ENCODE measurements around the gene AGXT. TPM values are rescaled to one million over a fixed set of nuclear protein-coding genes. Genes with fewer than 3 reads are reported as not detected.

Gene AGXT
- total RNA-seq, 1 experiment from 2014 or later: 0.20 TPM

DNA sequence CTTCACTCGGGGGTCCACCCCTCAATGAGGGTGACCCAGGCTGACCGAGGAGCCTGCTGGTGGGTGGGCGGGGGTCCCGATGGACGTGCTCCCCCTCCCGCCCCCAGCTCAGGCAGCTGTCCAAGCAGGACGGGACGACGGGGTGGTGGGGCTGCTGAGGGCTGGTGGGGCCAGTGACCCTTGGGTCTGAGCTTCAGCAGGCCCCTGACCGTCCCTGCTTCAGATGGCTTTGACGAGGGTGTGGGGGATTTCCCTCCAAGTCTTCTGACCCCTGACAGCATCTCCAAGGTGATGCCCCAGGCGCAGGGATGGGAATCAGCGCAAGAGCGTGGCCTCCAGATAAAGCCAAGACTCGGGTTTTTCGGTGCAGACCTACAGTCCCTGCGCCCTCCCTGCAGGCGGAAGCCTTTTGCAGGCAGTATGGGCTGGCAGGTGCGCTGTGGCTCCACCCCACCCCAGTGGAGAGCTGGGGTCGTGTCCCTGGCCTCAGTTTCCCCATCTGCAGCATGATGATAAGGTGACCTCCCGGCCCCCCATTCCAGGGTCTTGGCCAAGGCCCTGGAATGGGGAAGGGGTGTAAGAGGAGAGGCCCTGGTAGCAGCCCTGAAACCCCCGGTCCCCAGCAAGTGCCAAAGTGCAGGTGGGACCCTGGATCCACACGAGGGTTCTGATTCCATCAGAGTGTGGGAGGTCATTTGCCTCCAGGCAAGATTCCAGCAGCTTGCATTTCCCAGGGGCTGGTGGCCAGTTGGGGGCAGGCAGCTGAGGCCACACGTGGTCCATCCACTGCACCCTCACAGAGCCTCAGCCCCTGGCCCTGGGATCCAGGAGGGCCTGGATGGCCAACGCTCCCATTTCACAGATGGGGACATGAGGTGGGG lies 46.3 kb downstream of the AGXT start:
- CTCF ChIA-PET: interaction anchor here (0.6 to 2.8 kb wide), 13 partner anchors 8 to 248 kb away, joined by 3 to 17 read pairs (median 4); partner anchors contain the start of gene MAB21L4
- Histone ChIP-seq H3K9me3 (no peaks in the 10 kb centered on the region), H3K4me1 (no peaks in the 10 kb centered on the region), H3K27me3 (replicated peaks; ENCODE audit: control insufficient read depth, insufficient read depth, low read length) (no peaks in the 10 kb centered on the region), H3K36me3 (ENCODE audit: control insufficient read depth, insufficient read depth, low read length) (no peaks in the 10 kb centered on the region), H3K4me3 (ENCODE audit: low read depth, low read length) (no peak overlapping the region)
- H3K36me3 Mint-ChIP-seq (ENCODE audit: insufficient read depth, unreplicated experiment): no peaks in the 10 kb centered on the region
- no peak for DNase-seq
- POLR2A ChIA-PET: no interaction called here
- intact Hi-C loops (cut with micrococcal nuclease; ENCODE audit: unreplicated experiment): no loop called here
- no peaks in the 10 kb centered on the region for H3K4me1 Mint-ChIP-seq (ENCODE audit: low read depth, unreplicated experiment)
- H3K27me3 Mint-ChIP-seq (ENCODE audit: insufficient read depth, unreplicated experiment): peaks cover 3% of the 10 kb centered on the region
- H3K4me3 Mint-ChIP-seq (ENCODE audit: unreplicated experiment): no peak overlapping the region
- H3K9me3 Mint-ChIP-seq (ENCODE audit: unreplicated experiment): no peaks in the 10 kb centered on the region
- no TSS peak for BruUV-seq (replicated peaks)
- no peak overlapping the region for H3K27ac Mint-ChIP-seq (ENCODE audit: unreplicated experiment)
- TF ChIP-seq, protein P1, sequence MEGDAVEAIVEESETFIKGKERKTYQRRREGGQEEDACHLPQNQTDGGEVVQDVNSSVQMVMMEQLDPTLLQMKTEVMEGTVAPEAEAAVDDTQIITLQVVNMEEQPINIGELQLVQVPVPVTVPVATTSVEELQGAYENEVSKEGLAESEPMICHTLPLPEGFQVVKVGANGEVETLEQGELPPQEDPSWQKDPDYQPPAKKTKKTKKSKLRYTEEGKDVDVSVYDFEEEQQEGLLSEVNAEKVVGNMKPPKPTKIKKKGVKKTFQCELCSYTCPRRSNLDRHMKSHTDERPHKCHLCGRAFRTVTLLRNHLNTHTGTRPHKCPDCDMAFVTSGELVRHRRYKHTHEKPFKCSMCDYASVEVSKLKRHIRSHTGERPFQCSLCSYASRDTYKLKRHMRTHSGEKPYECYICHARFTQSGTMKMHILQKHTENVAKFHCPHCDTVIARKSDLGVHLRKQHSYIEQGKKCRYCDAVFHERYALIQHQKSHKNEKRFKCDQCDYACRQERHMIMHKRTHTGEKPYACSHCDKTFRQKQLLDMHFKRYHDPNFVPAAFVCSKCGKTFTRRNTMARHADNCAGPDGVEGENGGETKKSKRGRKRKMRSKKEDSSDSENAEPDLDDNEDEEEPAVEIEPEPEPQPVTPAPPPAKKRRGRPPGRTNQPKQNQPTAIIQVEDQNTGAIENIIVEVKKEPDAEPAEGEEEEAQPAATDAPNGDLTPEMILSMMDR (IDR thresholded peaks at IDR 0.05; ENCODE audit: insufficient read depth in 1 of 2, low read depth in 1 of 2, low read length in 1 of 2, severe bottlenecking in 1 of 2, unreplicated experiment in 1 of 2): no peak

DNA sequence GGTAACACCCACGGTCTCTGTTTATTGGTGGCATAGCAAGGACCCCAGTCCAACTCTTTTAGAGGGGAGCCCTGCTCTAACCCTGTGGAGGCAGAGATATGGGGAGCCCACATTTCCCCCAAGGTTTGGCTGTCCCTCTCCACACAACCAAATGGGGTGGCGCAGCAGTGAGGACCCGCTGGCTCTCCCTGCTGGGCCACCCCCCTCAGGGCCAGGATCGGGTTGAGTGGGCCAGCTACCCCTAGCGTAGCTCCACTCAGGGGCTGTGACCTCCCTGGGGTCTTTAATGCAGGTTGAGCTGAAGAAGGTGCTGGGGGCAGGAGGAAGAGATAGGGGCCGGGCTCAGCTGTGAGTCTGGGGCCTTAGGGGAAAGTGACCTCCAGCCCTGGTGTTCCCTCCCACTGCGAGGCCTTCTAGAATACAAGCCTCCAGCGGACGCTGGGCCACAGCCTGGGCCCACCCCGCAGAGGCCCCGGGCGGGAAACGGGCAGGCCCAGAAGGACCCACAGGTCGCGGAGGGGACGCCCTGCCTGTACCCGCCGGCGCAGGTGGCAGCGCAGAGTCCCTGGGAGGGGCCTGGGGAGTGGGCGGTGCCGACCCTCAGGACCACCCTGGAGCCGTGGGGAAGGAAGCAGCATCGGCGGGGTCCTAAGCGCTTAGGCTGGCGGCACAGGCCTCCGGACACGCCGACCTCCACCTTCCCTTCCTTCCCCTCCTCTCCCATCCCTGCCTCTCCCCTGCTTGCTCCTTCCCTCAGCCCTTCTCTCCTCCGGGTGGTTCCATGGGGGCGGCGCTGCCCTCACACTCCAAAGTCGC lies 47.1 kb downstream of the AGXT start:
- intact Hi-C loops (cut with micrococcal nuclease; ENCODE audit: unreplicated experiment): no loop called here
- TF ChIP-seq, protein P1 (IDR thresholded peaks at IDR 0.05; ENCODE audit: insufficient read depth in 1 of 2, low read depth in 1 of 2, low read length in 1 of 2, severe bottlenecking in 1 of 2, unreplicated experiment in 1 of 2): no peak
- Histone ChIP-seq H3K36me3 (ENCODE audit: control insufficient read depth, insufficient read depth, low read length) (no peaks in the 10 kb centered on the region), H3K4me3 (ENCODE audit: low read depth, low read length) (no peak overlapping the region), H3K9me3 (no peaks in the 10 kb centered on the region), H3K27me3 (replicated peaks; ENCODE audit: control insufficient read depth, insufficient read depth, low read length) (no peaks in the 10 kb centered on the region), H3K4me1 (no peaks in the 10 kb centered on the region)
- Mint-ChIP-seq H3K27ac (ENCODE audit: unreplicated experiment) (no peak overlapping the region), H3K9me3 (ENCODE audit: unreplicated experiment) (no peaks in the 10 kb centered on the region), H3K36me3 (ENCODE audit: insufficient read depth, unreplicated experiment) (no peaks in the 10 kb centered on the region), H3K27me3 (ENCODE audit: insufficient read depth, unreplicated experiment) (peaks cover under 1% of the 10 kb centered on the region), H3K4me1 (ENCODE audit: low read depth, unreplicated experiment) (no peaks in the 10 kb centered on the region), H3K4me3 (ENCODE audit: unreplicated experiment) (no peak overlapping the region)
- POLR2A ChIA-PET: no interaction called here
- CTCF ChIA-PET: interaction anchor here (1.3 to 2.8 kb wide), 3 partner anchors 19 to 163 kb away, joined by 3 to 17 read pairs (median 4); partner anchors contain the start of gene MAB21L4
- no TSS peak for BruUV-seq (replicated peaks)
- peak in 1 of 2 experiments; percentile 12 for DNase-seq

DNA sequence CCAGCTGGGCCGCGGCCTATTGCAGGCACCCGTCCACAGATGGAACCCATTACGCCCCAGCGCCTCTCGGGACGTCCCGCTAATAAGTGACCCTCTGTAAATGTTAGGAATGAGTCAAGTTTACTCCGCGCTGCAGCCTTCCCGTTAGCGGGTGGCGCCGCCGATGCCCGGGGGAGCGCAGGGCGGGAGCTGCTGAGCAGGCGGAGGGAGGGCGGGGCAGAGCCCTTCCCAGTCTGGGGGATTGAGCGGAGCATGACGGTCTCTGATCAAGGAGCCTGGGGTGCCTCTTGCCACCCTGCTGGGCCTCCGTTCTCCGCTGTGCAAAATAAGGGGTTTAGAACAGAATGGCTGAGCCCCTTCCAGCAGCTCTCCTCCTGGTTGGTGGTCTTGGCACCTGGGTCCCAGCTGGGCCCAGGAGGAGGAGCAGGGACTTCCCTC lies 48.0 kb downstream of the AGXT start:
- Histone ChIP-seq H3K4me1 (no peaks in the 10 kb centered on the region), H3K4me3 (ENCODE audit: low read depth, low read length) (no peak overlapping the region), H3K36me3 (ENCODE audit: control insufficient read depth, insufficient read depth, low read length) (no peaks in the 10 kb centered on the region), H3K9me3 (no peaks in the 10 kb centered on the region), H3K27me3 (replicated peaks; ENCODE audit: control insufficient read depth, insufficient read depth, low read length) (no peaks in the 10 kb centered on the region)
- intact Hi-C loops (cut with micrococcal nuclease; ENCODE audit: unreplicated experiment): no loop called here
- H3K36me3 Mint-ChIP-seq (ENCODE audit: insufficient read depth, unreplicated experiment): no peaks in the 10 kb centered on the region
- TF ChIP-seq, protein P1 (IDR thresholded peaks at IDR 0.05; ENCODE audit: insufficient read depth in 1 of 2, low read depth in 1 of 2, low read length in 1 of 2, severe bottlenecking in 1 of 2, unreplicated experiment in 1 of 2): no peak
- CTCF ChIA-PET: no interaction called here
- H3K4me1 Mint-ChIP-seq (ENCODE audit: low read depth, unreplicated experiment): no peaks in the 10 kb centered on the region
- no peak overlapping the region for H3K27ac Mint-ChIP-seq (ENCODE audit: unreplicated experiment)
- POLR2A ChIA-PET: no interaction called here
- no peaks in the 10 kb centered on the region for H3K27me3 Mint-ChIP-seq (ENCODE audit: insufficient read depth, unreplicated experiment)
- H3K9me3 Mint-ChIP-seq (ENCODE audit: unreplicated experiment): no peaks in the 10 kb centered on the region
- no TSS peak for BruUV-seq (replicated peaks)
- no peak overlapping the region for H3K4me3 Mint-ChIP-seq (ENCODE audit: unreplicated experiment)
- peak in 1 of 2 experiments; percentile 18 for DNase-seq

Data from Caco-2 (cell line).